HepG2 (cell line): ENCODE data around the gene TBC1D5. TPM values are rescaled to one million over a fixed set of nuclear protein-coding genes. Genes with fewer than 3 reads are reported as not detected.

Source experiments
- HNRNPL ChIP-seq: fragments of 200-400 bp; formaldehyde crosslinking; IDR thresholded peaks from 2 replicates; pipeline ENCODE4 v1.6.1; 2017; ENCODE audit warnings: mild to moderate bottlenecking, low read depth, low read length
- HOXA9 ChIP-seq: sonication (generic); formaldehyde crosslinking; IDR thresholded peaks from 2 replicates; pipeline ENCODE4 v1.8.1; 2022; ENCODE audit warnings: missing genetic modification reagents, mild to moderate bottlenecking, moderate library complexity, borderline replicate concordance
- MZF1 ChIP-seq: sonication (generic); formaldehyde crosslinking; IDR thresholded peaks from 2 replicates; pipeline ENCODE4 v1.8.1; 2023; ENCODE audit warnings: mild to moderate bottlenecking, missing genetic modification reagents, borderline replicate concordance
- NAIF1 ChIP-seq: sonication (generic); formaldehyde crosslinking; IDR thresholded peaks from 2 replicates; pipeline ENCODE4 v1.5.0; 2020; ENCODE audit warnings: mild to moderate bottlenecking, missing genetic modification reagents, borderline replicate concordance
- PAWR ChIP-seq: sonication (generic); formaldehyde crosslinking; IDR thresholded peaks from 2 replicates; pipeline ENCODE4 v1.4.0; 2020; ENCODE audit warnings: missing genetic modification reagents, mild to moderate bottlenecking, borderline replicate concordance
- SP140L ChIP-seq: sonication (generic); formaldehyde crosslinking; IDR thresholded peaks from 2 replicates; pipeline ENCODE4 v1.4.0; 2020; ENCODE audit warnings: missing genetic modification reagents, borderline replicate concordance
- SP5 ChIP-seq: IDR thresholded peaks from 2 replicates; pipeline ENCODE4 v1.6.1; 2016; ENCODE audit warnings: low read depth, borderline replicate concordance
- TEAD3 ChIP-seq: optimal IDR thresholded peaks from 2 replicates; pipeline ENCODE3; 2016; ENCODE audit warnings: borderline replicate concordance
- ZNF274 ChIP-seq: sonication (generic); formaldehyde crosslinking; IDR thresholded peaks from 2 replicates; pipeline ENCODE4 v1.5.1; 2020; ENCODE audit warnings: mild to moderate bottlenecking, missing genetic modification reagents
- ZNF3 ChIP-seq: IDR thresholded peaks from 2 replicates; pipeline ENCODE4 v1.7.0; 2017; ENCODE audit warnings: inconsistent platforms
- ZNF326 ChIP-seq: sonication (generic); formaldehyde crosslinking; IDR thresholded peaks from 2 replicates; pipeline ENCODE4 v1.4.0; 2020; ENCODE audit warnings: missing genetic modification reagents, borderline replicate concordance
- ZNF382 ChIP-seq: sonication (generic); formaldehyde crosslinking; IDR thresholded peaks from 2 replicates; pipeline ENCODE4 v1.5.0; 2020; ENCODE audit warnings: missing genetic modification reagents, mild to moderate bottlenecking, borderline replicate concordance
- ZNF589 ChIP-seq: sonication (generic); formaldehyde crosslinking; conservative IDR thresholded peaks from 2 replicates; pipeline ENCODE4 v1.8.0; 2022; ENCODE audit warnings: mild to moderate bottlenecking, moderate library complexity, missing genetic modification reagents
- ZNF644 ChIP-seq: IDR thresholded peaks from 2 replicates; pipeline ENCODE4 v1.6.1; 2016; ENCODE audit warnings: low read depth
- ZNF773 ChIP-seq: sonication (generic); formaldehyde crosslinking; IDR thresholded peaks from 2 replicates; pipeline ENCODE4 v1.4.0; 2020; ENCODE audit warnings: missing genetic modification reagents, borderline replicate concordance
- polyA plus RNA-seq, 8 experiments: library from polyadenylated mRNA; depleted of rRNA in 3 of 8; stranded (reverse) in 7 of 8; unstranded in 1 of 8; fragments of >200 nt; fragmentation: Illumina TruSeq in 4 of 8; extraction: Trizol in 4 of 8; gene quantifications; 2 replicates each; pipeline versions ENCODE4 v1.2.1 to v1.2.3, GENCODE V29; 2011 to 2016; ENCODE audit warnings: low read depth in 4 of 8, missing spikeins in 1 of 8, mixed read lengths in 1 of 8; ENCODE audit not compliant: insufficient read depth in 1 of 8
- total RNA-seq, 5 experiments: library from RNA; depleted of rRNA; stranded (reverse); fragments of >200 nt; fragmentation: Illumina TruSeq; extraction: Trizol; gene quantifications; 2 replicates each; pipeline ENCODE4 v1.2.3, GENCODE V29; 2016; ENCODE audit warnings: low read depth in 1 of 5
- TF ChIP-seq, protein P1 (sequence below): IDR thresholded peaks from 2 replicates; pipeline ENCODE4 v1.6.1; 2016
- TF ChIP-seq, protein P2 (sequence below): sonication (generic); formaldehyde crosslinking; IDR thresholded peaks from 2 replicates; pipeline ENCODE4 v1.9.0; 2021; ENCODE audit warnings: missing genetic modification reagents, borderline replicate concordance
- TF ChIP-seq, protein P3 (sequence below): sonication (generic); formaldehyde crosslinking; IDR thresholded peaks from 2 replicates; pipeline ENCODE4 v1.8.0; 2022; ENCODE audit warnings: mild to moderate bottlenecking, missing genetic modification reagents, moderate library complexity
- TF ChIP-seq, protein P4 (sequence below): sonication (generic); formaldehyde crosslinking; IDR thresholded peaks from 2 replicates; pipeline ENCODE4 v1.8.1; 2023; ENCODE audit warnings: mild to moderate bottlenecking, moderate library complexity, missing genetic modification reagents

The TBC1D5 gene
- total and polyA plus RNA-seq, 2 of the 13 experiments (the other 11 are each of a cell fraction or from before 2014, with no cell fraction given), result 19.2 to 33.3 TPM

DNA sequence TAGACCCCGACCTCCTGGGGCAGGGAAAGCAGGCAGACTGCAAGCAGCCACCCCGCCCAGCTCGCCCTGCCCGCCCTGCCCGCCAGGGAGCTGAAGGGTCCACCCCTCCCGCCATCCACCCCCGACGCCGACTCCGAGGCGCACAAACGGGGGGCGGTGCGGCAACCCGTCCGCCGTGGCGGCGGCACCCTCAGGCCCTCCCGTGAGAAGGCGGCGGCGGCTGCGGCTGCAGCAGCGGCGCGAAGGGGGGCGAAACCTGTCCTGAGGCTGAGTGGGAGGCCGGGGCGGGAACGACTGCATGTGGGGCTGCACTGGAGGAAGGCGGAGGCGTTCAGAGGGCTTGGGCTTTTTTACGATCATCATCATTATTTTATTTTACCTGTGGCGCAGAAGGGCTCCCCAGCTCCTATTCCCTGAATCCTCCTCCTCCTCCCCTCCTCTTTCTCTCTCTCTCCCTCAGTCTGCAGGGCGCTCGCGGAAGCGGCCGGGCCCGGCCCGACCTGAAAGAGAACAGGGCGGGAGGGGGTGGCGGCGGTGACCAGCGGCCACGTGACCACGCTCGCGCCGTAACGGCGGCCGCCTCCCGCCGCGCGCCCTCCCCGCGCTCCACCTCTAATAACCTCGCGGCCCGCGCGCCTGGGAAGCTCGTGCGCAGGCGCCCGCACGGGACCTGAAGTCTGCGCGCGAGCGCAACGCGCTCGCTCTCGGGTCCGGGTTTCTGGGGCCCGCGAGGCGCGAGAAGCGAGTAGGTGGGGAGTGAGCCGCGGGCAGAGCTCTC lies at the start of gene TBC1D5 (continued):
- TF ChIP-seq, protein P1, sequence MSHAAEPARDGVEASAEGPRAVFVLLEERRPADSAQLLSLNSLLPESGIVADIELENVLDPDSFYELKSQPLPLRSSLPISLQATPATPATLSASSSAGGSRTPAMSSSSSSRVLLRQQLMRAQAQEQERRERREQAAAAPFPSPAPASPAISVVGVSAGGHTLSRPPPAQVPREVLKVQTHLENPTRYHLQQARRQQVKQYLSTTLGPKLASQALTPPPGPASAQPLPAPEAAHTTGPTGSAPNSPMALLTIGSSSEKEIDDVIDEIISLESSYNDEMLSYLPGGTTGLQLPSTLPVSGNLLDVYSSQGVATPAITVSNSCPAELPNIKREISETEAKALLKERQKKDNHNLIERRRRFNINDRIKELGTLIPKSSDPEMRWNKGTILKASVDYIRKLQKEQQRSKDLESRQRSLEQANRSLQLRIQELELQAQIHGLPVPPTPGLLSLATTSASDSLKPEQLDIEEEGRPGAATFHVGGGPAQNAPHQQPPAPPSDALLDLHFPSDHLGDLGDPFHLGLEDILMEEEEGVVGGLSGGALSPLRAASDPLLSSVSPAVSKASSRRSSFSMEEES (CRISPR knock-in tag), result peak; percentile 50; the same call in 1 of the 2 replicates
- TF ChIP-seq, protein P2, sequence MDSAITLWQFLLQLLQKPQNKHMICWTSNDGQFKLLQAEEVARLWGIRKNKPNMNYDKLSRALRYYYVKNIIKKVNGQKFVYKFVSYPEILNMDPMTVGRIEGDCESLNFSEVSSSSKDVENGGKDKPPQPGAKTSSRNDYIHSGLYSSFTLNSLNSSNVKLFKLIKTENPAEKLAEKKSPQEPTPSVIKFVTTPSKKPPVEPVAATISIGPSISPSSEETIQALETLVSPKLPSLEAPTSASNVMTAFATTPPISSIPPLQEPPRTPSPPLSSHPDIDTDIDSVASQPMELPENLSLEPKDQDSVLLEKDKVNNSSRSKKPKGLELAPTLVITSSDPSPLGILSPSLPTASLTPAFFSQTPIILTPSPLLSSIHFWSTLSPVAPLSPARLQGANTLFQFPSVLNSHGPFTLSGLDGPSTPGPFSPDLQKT (CRISPR knock-in tag), result no peak
- peak; percentile 77 for TF ChIP-seq ZNF274 (CRISPR knock-in tag)
- TF ChIP-seq HNRNPL, result 0 out of 2 replicates have a peak, but pooled peaks have one; percentile 21
- TF ChIP-seq ZNF382 (CRISPR knock-in tag), result no peak
- peak; percentile 58; the same call in 1 of the 2 replicates for TF ChIP-seq ZNF589
- TF ChIP-seq ZNF773, result no peak
- TF ChIP-seq ZNF3 (CRISPR knock-in tag), result no peak
- peak; percentile 9; the same call in 1 of the 2 replicates for TF ChIP-seq SP5 (CRISPR knock-in tag)
- TF ChIP-seq NAIF1, result peak; percentile 82
- no peak for TF ChIP-seq ZNF644 (CRISPR knock-in tag)
- TF ChIP-seq, protein P3, sequence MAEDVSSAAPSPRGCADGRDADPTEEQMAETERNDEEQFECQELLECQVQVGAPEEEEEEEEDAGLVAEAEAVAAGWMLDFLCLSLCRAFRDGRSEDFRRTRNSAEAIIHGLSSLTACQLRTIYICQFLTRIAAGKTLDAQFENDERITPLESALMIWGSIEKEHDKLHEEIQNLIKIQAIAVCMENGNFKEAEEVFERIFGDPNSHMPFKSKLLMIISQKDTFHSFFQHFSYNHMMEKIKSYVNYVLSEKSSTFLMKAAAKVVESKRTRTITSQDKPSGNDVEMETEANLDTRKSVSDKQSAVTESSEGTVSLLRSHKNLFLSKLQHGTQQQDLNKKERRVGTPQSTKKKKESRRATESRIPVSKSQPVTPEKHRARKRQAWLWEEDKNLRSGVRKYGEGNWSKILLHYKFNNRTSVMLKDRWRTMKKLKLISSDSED (CRISPR knock-in tag), result no peak
- no peak for TF ChIP-seq ZNF326 (CRISPR knock-in tag)
- TF ChIP-seq SP140L (CRISPR knock-in tag), result no peak
- no peak for TF ChIP-seq MZF1 (CRISPR knock-in tag)
- no peak for TF ChIP-seq PAWR (CRISPR knock-in tag)
- TF ChIP-seq HOXA9 (CRISPR knock-in tag), result 0 out of 2 replicates have a peak, but pooled peaks have one; percentile 43
- TF ChIP-seq, protein P4, sequence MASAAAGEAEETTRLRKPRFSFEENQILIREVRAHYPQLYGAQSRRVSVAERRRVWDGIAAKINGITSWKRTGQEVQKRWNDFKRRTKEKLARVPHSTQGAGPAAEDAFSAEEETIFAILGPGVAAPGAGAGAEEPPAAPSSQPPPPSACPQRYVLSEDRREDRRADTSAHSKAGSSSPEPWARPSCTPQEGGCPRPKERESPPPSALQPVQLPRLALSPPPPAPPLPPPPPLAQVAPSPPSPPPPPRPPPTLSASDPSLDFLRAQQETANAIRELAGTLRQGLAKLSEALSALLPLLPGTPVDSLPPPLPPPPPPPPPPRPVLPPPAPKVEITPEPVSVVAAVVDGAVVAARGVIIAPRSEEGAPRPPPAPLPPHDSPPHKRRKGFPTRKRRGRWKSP (CRISPR knock-in tag), result peak; percentile 98
- TF ChIP-seq TEAD3 (CRISPR knock-in tag), result no peak
